ENCODE results near the gene PAWR. TPM values are rescaled to one million over a fixed set of nuclear protein-coding genes. Genes with fewer than 3 reads are reported as not detected.
A peak's percentile ranks its signal among the peaks of the same experiment; 100 is the strongest.
"Not testable (repeated sequence)": the region's sequence is repeated elsewhere in the genome, so short reads cannot be mapped to it uniquely, and the experiment has no call there.

PAWR gene
- total and polyA plus RNA-seq, 7 experiments from 2014 or later, result 0.06 to 3.6 (median 2.8) TPM

DNA sequence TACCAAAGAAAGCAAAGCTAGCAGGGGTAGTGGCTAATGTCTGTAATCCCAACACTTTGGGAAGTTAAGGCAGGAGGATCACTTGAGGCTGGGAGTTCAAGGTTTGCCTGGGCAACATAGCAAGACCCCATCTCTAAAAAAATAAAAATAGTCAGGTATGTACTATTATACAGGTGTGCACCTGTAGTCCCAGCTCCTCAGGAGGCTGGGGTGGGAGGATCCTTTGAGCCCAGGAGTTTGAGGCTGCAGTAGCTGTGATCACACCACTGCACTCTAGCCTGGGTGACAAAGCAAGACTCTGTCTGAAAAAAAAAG lies 142.2 kb downstream of the PAWR start:
- Mint-ChIP-seq H3K27ac (no peak overlapping the region), H3K27me3 (peaks cover 0 to 11% (median 0%) of the 10 kb centered on the region in 5 donors), H3K9me3 (peaks cover 0 to 2% (median 0%) of the 10 kb centered on the region in 11 donors), H3K36me3 (no peaks in the 10 kb centered on the region), H3K4me3 (no peak overlapping the region), H3K4me1 (no peaks in the 10 kb centered on the region)
- intact Hi-C loops (cut with micrococcal nuclease), result loop anchor here (1.0 to 2.0 kb wide), 3 partner anchors 190 to 720 kb away; no protein-coding TSS in a partner anchor
- Histone ChIP-seq H3K27me3 (ENCODE audit: control insufficient read depth in 2 of 2, insufficient read depth in 2 of 2, low read length in 2 of 2) (no peaks in the 10 kb centered on the region), H3K4me1 (ENCODE audit: control insufficient read depth in 2 of 2, insufficient read depth in 2 of 2, low read length in 2 of 2) (no peaks in the 10 kb centered on the region), H3K27ac (ENCODE audit: low read depth, low read length) (no peak overlapping the region), H3K9me3 (ENCODE audit: control insufficient read depth in 2 of 3, low read length in 3 of 3) (no peaks in the 10 kb centered on the region), H3K36me3 (ENCODE audit: control insufficient read depth in 2 of 3, insufficient read depth in 3 of 3, low read length in 3 of 3) (no peaks in the 10 kb centered on the region), H3K4me3 (ENCODE audit: low read length) (no peak overlapping the region)
- DNase-seq (no peak), ATAC-seq (no peak)
- ChIA-PET POLR2A (no interaction called here), CTCF (no interaction called here)

DNA sequence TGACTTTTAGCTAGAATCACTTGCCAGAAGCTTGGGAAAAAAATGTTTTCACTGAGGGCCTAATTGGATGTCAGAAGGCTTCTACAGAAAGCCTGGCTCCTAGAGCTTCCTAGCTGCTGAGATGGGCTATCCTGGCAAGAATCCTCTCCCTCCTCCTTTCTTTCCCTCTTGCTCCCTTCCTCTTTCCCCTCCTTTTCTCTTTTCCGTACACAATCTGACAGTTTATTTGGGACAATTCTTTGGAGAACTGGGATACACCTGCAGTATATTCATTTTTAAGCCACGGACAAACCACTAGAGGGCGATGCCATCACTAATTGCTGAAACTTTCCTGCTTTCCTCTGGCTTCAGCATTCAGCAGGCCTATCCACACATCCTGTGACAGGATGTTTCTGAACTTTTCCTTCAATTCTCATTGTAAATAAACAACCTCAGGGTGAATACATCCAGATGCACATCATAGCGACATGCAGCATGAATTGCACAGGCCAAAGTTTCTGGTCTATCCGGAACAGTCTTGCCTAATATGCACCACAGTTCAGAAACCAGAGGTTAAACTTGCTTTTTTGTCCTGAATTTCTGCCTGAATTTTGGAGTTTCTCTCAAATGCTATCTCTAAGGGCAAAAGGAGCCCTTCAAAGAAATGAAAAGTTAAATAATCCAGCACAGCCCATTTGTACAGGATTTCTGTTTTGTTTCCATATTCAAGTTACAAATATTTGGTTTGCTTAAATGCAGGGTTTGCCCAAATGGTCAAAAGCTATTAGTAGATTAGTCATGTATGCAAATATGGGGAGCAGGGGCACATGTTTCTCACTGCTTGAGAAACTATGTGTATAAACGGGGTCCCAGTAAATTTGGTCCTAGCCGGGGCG lies 142.8 kb downstream of the PAWR start:
- H3K27me3 Mint-ChIP-seq, result peaks cover 0 to 11% (median 0%) of the 10 kb centered on the region in 5 donors
- no peak overlapping the region for H3K27ac Mint-ChIP-seq
- Histone ChIP-seq H3K27me3 (ENCODE audit: control insufficient read depth in 2 of 2, insufficient read depth in 2 of 2, low read length in 2 of 2) (no peaks in the 10 kb centered on the region), H3K27ac (ENCODE audit: low read depth, low read length) (no peak overlapping the region), H3K4me1 (ENCODE audit: control insufficient read depth in 2 of 2, insufficient read depth in 2 of 2, low read length in 2 of 2) (no peaks in the 10 kb centered on the region), H3K4me3 (ENCODE audit: low read length) (no peak overlapping the region), H3K9me3 (ENCODE audit: control insufficient read depth in 2 of 3, low read length in 3 of 3) (no peaks in the 10 kb centered on the region), H3K36me3 (ENCODE audit: control insufficient read depth in 2 of 3, insufficient read depth in 3 of 3, low read length in 3 of 3) (no peaks in the 10 kb centered on the region)
- ATAC-seq (no peak), DNase-seq (peak in 2 of 9 donors; percentile 7 to 10)
- H3K36me3 Mint-ChIP-seq, result no peaks in the 10 kb centered on the region
- ChIA-PET CTCF (interaction anchor here (0.5 kb wide), 1 partner anchor 721 kb away, joined by 3 read pairs; no protein-coding TSS in a partner anchor), POLR2A (no interaction called here)
- H3K9me3 Mint-ChIP-seq, result peaks cover 0 to 1% (median 0%) of the 10 kb centered on the region in 11 donors
- H3K4me1 Mint-ChIP-seq, result no peaks in the 10 kb centered on the region
- no peak overlapping the region for H3K4me3 Mint-ChIP-seq
- intact Hi-C loops (cut with micrococcal nuclease), result loop anchor here (1.0 to 2.0 kb wide), 5 partner anchors 190 to 721 kb away; no protein-coding TSS in a partner anchor

DNA sequence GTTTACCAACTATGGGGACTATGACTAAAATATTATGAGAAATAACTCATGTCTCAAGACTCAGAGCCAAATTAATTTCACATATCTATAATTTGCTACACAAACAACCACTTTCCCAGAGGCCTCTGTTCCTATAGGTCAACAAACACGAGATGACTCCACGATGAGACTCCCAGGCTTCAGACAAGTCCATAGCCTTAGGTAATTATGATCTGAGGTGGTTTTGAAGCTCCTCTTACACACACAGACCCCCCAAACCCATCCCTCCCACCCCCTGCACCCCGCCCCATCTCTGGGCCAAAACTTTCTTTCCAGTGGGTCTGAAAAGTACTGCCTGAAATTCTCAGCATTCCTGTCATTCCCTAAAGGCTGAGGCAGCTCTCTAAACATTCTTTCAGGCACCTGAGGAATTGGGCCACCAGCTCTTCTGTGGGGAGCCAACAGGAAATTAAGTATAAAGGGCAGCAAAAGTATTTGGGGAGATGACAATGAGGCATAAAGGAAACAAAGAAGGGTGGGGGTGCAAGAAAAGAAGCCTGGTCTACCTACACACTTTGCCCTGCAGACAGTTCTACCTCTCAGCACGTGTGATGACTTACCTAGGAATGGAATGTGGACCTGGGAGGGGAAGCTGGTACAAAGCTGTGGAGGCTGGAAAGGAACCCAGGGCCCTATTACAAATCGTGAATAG lies 143.6 kb downstream of the PAWR start:
- Mint-ChIP-seq H3K36me3 (no peaks in the 10 kb centered on the region), H3K27me3 (peaks cover 0 to 12% (median 0%) of the 10 kb centered on the region in 5 donors), H3K27ac (no peak overlapping the region), H3K4me3 (no peak overlapping the region), H3K4me1 (no peaks in the 10 kb centered on the region), H3K9me3 (no peaks in the 10 kb centered on the region)
- DNase-seq (no peak), ATAC-seq (no peak)
- ChIA-PET POLR2A (no interaction called here), CTCF (no interaction called here)
- Histone ChIP-seq H3K27me3 (ENCODE audit: control insufficient read depth in 2 of 2, insufficient read depth in 2 of 2, low read length in 2 of 2) (no peaks in the 10 kb centered on the region), H3K4me3 (ENCODE audit: low read length) (no peak overlapping the region), H3K4me1 (ENCODE audit: control insufficient read depth in 2 of 2, insufficient read depth in 2 of 2, low read length in 2 of 2) (no peaks in the 10 kb centered on the region), H3K27ac (ENCODE audit: low read depth, low read length) (no peak overlapping the region), H3K9me3 (ENCODE audit: control insufficient read depth in 2 of 3, low read length in 3 of 3) (no peaks in the 10 kb centered on the region), H3K36me3 (ENCODE audit: control insufficient read depth in 2 of 3, insufficient read depth in 3 of 3, low read length in 3 of 3) (no peaks in the 10 kb centered on the region)
- intact Hi-C loops (cut with micrococcal nuclease), result loop anchor here (1.0 to 2.0 kb wide), 2 partner anchors 639 to 640 kb away; no protein-coding TSS in a partner anchor

DNA sequence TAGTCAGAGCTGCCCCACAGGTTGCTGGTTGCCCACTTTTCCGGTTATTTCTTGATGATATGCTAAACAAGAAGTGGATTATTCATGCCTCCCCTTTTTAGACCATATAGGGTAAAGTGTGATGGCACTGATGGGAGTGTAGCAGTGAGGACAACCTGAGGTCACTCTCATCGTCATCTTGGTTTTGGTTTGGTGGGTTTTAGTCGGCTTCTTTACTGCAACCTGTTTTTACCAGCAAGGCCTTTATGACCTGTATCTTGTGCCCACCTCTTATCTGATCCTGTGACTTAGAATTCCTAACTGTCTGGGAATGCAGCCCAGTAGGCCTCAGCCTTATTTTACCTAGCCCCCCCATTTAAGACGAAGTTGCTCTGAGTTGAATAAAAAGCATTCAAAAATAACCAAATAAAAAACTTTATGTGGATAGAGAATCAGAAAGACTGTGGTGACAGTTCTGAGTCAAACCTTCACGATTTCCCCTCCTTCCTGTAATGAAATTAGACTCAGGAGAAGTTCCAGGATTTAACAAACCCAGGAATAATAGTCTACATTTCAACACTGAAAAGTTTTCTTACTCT lies 144.2 kb downstream of the PAWR start:
- Mint-ChIP-seq H3K4me3 (no peak overlapping the region), H3K27me3 (peaks cover 0 to 15% (median 0%) of the 10 kb centered on the region in 5 donors), H3K4me1 (no peaks in the 10 kb centered on the region), H3K27ac (no peak overlapping the region), H3K9me3 (no peaks in the 10 kb centered on the region), H3K36me3 (no peaks in the 10 kb centered on the region)
- Histone ChIP-seq H3K27me3 (ENCODE audit: control insufficient read depth in 2 of 2, insufficient read depth in 2 of 2, low read length in 2 of 2) (no peaks in the 10 kb centered on the region), H3K36me3 (ENCODE audit: control insufficient read depth in 2 of 3, insufficient read depth in 3 of 3, low read length in 3 of 3) (no peaks in the 10 kb centered on the region), H3K27ac (ENCODE audit: low read depth, low read length) (no peak overlapping the region), H3K4me1 (ENCODE audit: control insufficient read depth in 2 of 2, insufficient read depth in 2 of 2, low read length in 2 of 2) (no peaks in the 10 kb centered on the region), H3K9me3 (ENCODE audit: control insufficient read depth in 2 of 3, low read length in 3 of 3) (no peaks in the 10 kb centered on the region), H3K4me3 (ENCODE audit: low read length) (no peak overlapping the region)
- DNase-seq, result no peak
- intact Hi-C loops (cut with micrococcal nuclease), result loop anchor here (1.0 to 2.0 kb wide), 2 partner anchors 640 kb away; no protein-coding TSS in a partner anchor
- ChIA-PET CTCF (no interaction called here), POLR2A (no interaction called here)
- no peak for ATAC-seq

DNA sequence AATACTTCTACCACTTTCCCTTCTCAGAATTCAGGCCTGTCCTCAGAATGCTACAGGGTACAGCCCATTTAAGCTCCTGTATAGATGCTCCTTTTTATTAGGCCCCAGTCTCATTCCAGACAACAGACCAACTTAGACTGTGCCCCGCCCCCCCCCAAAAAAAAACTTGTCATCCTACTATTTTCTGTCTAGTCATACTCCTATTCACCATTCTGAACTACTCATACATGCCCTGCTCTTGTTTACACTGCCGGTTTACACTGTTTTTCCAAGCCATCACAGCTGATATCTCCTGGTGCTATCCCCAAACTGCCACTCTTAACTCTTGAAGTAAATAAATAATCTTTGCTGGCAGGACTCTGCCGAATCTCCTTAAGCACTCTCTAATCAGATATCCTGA lies 146.3 kb downstream of the PAWR start:
- H3K4me3 Mint-ChIP-seq; POLR2A ChIA-PET; H3K27ac ChIP-seq (ENCODE audit: low read depth, low read length); ATAC-seq; H3K27me3 Mint-ChIP-seq; H3K36me3 Mint-ChIP-seq; H3K4me1 ChIP-seq (ENCODE audit: control insufficient read depth in 2 of 2, insufficient read depth in 2 of 2, low read length in 2 of 2); H3K9me3 Mint-ChIP-seq; DNase-seq; H3K9me3 ChIP-seq (ENCODE audit: control insufficient read depth in 2 of 3, low read length in 3 of 3); H3K27me3 ChIP-seq (ENCODE audit: control insufficient read depth in 2 of 2, insufficient read depth in 2 of 2, low read length in 2 of 2); H3K36me3 ChIP-seq (ENCODE audit: control insufficient read depth in 2 of 3, insufficient read depth in 3 of 3, low read length in 3 of 3); CTCF ChIA-PET; H3K27ac Mint-ChIP-seq; H3K4me3 ChIP-seq (ENCODE audit: low read length); intact Hi-C loops (cut with micrococcal nuclease); H3K4me1 Mint-ChIP-seq: not testable (repeated sequence)

DNA sequence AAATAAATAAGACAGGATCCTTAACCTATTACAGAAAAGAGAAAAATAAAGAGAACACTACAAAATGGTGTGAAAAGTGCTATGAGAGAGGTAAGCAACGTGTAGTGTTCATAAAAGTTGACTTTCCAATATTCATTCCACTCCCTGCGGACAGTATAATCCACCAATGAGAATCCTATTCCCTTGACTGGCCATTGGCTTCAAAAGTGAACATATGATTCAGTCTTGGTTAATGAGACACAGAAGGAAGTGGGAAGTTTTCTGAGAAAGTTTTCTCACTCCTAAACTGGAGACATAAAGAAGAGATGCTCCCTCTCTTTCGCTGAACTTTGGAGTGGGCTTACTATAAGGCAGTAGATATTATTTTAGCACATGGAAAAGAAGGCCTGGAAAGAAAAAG lies 153.1 kb downstream of the PAWR start:
- no peaks in the 10 kb centered on the region for H3K4me1 Mint-ChIP-seq
- H3K36me3 Mint-ChIP-seq, result no peaks in the 10 kb centered on the region
- Histone ChIP-seq H3K36me3 (ENCODE audit: control insufficient read depth in 2 of 3, insufficient read depth in 3 of 3, low read length in 3 of 3) (no peaks in the 10 kb centered on the region), H3K27ac (ENCODE audit: low read depth, low read length) (no peak overlapping the region), H3K4me1 (ENCODE audit: control insufficient read depth in 2 of 2, insufficient read depth in 2 of 2, low read length in 2 of 2) (no peaks in the 10 kb centered on the region), H3K4me3 (ENCODE audit: low read length) (no peak overlapping the region), H3K27me3 (ENCODE audit: control insufficient read depth in 2 of 2, insufficient read depth in 2 of 2, low read length in 2 of 2) (no peaks in the 10 kb centered on the region), H3K9me3 (ENCODE audit: control insufficient read depth in 2 of 3, low read length in 3 of 3) (no peaks in the 10 kb centered on the region)
- ChIA-PET POLR2A (no interaction called here), CTCF (no interaction called here)
- no peak overlapping the region for H3K27ac Mint-ChIP-seq
- intact Hi-C loops (cut with micrococcal nuclease), result no loop called here
- H3K27me3 Mint-ChIP-seq, result peaks cover 0 to 5% (median 0%) of the 10 kb centered on the region in 5 donors
- DNase-seq (no peak), ATAC-seq (no peak)
- peaks cover 0 to 3% (median 0%) of the 10 kb centered on the region in 11 donors for H3K9me3 Mint-ChIP-seq
- no peak overlapping the region for H3K4me3 Mint-ChIP-seq

All from naive thymus-derived CD4-positive, alpha-beta T cell (primary cell).